HG02852 (cell line): ENCODE measurements around the gene SMCO4.

ENCODE experiments used
- ATAC-seq: cut with Tn5 transposase; IDR thresholded peaks from one replicate; pipeline ENCODE4 v1.9.1; 2021; ENCODE audit warnings: mild to moderate bottlenecking, moderate library complexity; ENCODE audit not compliant: unreplicated experiment

SMCO4 gene

DNA sequence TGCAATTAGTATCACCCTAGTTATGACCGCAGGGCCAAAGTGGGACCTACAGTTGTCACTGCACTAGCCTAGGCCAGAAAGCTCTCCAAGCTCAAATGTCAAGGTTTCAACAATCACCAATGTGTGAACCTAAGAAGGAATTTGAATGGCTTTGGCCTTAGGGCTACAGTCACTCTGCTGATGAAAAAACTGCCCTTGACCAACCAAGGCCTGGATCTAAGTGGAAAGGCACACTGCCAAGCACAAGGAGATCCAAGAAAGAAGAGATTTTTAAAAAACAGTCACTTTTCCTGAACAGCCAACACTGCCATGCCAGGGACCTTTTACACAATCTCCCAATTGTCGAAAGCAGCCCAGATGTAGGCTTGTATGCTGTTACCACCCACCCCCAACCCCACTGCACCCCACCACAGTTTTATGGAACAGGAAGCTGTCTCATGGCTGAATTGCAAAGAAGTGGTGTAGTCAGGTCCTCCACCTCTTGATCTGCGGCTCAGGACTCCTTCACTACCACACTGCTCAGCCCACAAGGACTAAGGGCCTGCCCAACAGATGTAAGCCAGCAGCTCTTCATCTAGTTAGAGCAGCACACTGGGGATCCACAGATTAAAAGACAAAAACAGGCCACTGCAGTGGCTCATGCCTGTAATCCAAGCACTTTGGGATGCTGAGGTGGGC is 32.9 kb downstream of the SMCO4 start:
- no peak for ATAC-seq

DNA sequence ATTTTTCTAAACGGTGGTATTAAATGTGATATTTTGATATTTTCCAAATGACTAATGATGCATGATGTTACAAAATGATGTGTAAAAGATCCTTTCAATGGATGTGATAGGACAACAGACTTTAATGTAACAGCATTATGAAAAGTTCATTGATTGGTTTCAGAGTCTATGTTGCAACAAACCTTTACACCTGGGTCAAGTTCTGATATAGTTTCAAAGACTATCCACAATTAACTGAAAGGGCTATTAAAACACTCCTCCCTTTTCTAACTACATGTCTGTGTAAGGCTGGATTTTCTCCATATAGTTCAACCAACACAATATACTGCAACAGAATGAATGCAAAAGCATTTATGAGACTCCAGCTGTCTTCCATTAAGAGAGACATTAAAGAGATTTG is 35.7 kb downstream of the SMCO4 start:
- ATAC-seq: no peak

DNA sequence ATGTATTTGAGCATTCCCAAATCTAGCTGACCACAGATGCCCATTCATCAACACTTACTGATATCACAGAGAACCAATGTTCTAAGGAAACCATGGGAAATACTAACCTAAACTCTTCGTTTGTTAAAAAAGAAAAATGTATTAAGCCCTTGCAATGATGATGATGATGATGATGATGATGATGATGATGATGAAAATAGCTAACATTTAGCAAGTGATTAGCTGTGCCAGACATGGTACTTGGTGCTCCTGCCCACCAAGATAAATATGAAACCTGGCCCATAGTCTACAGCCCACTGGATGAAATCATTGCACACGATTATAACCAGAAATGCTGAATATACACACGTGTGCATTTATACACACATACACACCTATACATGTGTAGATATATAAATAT is 37.5 kb downstream of the SMCO4 start:
- ATAC-seq: no peak

DNA sequence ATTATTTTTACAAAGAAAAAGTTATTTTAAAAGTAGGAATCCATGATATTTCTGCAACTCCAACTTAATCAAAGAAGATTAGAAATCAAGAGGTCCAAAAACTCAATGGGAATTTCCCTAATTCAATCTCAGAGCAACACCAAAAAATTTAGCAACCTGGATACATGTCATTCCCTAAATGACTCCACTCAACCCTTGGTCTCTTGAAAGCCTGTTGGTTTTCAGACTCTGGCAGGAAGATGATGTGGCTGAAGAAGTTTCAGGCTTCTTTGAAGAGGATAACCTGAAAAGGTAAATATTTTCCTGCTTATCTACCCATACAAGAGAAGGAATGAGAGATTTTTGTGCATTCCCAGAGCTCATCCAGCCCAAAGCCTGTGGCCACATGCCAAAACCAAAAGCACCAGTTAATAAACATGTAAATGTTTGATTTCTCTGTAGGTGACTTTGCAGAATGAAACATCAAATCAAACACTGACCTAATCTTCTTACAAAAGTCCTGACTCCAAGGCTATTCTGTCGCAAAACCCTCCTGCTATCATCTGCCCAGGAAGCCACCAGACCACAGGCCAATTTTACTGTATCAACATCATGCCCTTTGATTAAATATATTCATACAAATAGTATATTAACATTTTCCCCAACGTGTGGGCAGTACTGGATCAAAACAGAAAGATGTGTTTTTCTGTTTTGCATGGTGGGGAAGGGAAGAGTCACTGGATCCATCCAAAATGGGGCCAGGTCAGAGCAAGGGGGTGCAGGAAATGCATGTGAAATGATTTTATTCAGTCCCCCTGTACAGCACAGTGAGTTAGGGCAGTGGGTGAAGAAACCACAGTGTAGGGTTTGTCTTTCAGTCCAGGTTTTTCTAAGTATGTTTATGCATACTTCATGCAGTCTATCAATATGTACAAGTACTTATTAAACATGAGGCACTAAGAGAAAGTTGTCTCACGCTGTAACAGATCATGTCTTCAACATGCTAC is 38.8 kb downstream of the SMCO4 start:
- ATAC-seq: no peak

DNA sequence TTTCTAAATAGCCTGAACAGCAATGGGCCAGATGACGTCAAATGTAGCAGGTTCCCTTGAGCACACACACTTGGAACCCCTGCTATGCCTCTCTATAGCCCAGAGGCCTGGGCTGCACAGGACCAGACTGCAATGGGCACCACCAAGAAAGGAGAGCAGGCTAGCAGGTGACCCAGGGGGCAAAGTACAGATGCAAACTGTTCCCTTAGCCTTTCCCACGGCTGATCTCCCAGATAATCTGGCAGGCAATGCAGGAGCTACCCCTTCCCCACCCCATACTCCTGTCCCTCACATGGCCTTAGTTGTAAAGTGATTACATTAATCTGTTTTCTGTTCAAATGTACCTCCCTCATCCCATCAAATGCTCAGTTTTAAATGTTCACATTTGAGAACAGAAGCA is 41.3 kb downstream of the SMCO4 start:
- ATAC-seq: no peak

DNA sequence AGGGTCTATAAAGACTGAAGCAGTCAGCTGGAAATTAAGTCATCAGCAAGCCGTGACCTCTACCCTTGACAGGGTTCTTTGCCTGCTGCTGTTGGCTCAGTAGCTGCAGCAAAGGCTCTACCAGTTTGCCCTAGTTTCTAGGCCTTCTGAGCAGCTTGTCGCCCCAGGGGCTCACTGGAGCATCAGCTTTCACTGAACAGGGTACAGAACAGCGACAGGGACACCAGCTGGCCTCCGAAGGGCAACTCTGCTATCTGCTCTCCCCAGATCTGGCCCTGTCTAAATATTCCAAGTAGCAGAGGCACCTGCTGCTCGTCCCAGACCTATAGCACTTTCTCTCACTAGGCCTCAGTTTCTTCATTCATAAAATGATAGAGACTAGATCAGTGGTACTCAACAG is 42.4 kb downstream of the SMCO4 start:
- ATAC-seq: no peak

DNA sequence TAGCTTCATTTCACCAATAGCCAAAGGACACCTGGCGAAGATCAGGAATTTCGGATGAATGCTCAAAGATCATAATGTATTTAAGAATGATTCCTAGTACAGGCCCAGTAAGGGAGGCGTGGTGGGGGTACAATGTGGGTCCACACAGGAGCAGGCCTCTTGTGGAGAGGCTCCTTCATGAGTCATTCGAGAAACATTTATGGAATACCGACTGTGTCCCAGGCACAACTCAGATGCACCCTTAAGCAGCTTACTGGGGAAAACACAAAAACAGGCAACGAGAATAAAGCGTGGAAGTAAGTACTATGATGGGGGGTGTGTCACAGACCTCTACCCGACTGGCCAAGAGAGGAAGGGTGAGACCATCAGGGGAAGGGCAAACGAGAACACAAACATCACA is 44.5 kb downstream of the SMCO4 start:
- ATAC-seq: no peak

DNA sequence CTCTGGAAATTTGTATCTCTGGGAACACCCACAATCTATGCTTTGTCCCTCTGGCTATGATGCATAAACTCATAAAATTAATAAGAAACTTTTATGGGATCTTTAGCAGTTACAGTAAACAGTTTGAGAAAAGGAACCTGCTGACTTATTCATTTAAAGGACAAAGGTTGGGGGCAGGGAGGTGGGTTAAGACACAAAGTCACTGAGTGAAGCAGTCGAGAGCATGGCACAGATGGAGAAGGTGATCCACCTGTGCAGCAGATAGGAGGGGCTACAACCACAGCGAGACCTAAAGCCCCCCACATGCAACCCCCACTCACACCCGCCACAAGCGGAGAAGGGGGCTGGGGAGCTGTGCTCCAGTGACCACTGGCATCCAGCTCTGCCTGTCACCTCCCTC is 45.0 kb downstream of the SMCO4 start:
- no peak for ATAC-seq

DNA sequence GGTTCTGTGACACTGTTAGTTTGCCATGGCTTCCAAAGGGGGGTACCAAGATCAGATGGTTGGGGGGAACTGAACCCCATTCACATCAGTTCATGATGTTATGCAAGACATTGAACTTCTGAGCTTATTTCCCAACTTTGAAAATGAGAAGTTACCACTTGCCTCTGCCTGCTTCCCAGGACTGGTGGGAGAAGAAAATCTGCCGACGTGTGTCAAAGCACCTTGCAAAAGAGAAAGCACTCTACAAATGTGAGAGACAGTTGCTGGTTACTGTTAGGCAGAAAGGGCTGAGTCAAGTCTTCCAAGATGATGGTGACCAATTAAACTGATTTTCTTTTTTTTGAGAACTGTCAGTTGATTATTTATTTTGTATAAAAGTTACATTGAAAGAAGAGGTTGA is 45.6 kb downstream of the SMCO4 start:
- ATAC-seq: no peak

DNA sequence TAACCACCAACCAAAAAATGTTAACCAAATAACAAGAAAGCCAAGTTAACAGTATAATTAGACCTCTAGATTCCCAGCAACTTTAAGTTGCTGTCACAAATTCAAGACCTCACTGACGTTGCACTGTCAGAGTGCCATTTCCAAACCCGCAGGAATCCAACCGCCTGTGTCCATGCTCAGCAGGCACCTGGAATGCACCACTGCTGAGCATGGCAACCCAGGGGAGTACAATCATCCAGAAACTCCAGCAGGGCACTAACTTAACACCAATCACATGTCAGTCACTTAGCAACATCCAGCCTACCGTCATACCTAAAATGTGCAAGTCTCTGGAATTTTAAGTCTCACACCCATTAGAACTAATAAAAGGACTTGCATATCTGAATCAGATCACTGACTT is 48.8 kb downstream of the SMCO4 start:
- no peak for ATAC-seq

DNA sequence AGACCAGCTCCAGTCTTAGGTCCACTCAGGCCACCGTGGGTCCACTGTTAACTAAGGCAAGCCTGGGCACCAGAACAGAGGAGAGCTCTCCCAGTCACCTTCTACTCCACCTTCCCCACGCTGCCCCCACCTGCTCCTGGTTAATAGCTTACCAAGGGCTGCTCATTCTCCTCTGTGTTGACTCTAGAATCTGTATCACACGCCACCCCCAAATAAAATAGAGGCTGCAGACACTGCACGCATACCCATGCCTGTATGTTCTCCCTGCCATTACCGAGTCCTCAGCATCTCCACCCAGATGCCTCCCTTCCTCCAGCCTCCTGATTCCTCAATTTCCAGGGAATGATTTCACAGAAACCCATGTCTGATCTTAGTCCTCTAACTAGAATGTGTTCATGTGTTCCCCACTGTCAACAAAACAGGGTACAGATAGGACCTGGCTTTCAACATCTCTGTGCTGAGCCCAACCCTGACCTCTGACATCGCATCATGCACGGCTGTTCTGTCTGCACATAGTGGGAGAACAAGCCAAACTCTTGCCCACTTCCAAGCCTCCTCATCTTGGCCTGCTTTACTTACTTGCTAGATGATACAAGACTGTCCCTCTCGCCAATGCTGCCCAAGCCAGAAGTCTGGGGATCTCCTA is 49.8 kb downstream of the SMCO4 start:
- ATAC-seq: no peak

DNA sequence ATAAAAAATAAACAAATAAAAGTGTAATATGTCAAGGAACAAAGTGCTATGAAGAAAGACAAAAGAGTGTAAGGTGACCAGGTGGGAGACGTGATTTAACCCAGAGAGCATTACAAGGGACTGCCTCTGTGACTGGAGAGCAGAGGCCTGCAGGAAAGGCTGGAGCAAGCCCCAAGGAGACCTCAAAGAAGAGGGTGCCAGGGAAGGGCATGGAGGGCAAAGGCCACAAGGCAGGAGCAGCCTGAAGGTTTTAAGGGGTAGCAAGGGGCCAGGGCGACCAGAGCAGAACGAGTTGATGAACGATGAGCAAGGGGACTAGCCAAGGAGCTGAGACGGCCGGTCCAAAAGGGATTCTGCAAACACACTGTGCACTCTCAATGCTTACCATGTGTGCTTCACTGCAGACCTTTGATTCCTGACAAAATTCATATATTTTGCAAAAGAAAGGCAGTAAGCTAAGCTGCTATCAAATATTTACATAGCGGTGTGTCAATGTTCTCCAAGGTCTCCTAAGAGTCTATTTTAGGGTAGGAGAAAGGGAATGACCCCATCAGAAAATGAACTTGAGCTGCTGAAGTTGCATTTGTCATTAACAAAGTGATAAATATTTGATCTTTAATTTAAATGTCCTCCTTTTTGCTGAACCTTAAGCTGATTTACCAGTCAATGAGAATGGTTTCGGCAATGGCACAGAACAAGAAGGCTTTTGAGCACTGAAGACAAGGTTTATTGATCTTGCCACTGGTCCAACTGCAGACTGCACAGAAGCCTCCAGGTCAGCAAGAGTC is 50.5 kb downstream of the SMCO4 start:
- no peak for ATAC-seq

DNA sequence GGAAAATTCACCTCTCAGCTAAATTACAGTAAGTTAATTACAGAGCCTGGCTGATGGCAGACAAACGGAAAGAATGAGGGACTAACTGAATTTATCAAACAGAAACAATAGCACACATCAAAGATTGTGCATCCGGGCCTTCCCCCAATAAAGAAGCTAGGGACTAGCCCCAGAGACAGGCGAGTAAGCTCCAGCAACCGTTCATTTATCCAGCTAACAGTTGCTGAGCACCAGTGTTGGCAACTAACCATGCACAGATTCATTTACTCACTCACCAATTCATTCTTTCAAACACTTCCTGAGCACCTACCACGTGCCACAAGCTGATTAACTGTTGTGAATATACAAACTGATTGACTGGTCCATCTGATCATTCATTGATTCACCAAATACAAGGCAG is 51.2 kb downstream of the SMCO4 start:
- no peak for ATAC-seq

DNA sequence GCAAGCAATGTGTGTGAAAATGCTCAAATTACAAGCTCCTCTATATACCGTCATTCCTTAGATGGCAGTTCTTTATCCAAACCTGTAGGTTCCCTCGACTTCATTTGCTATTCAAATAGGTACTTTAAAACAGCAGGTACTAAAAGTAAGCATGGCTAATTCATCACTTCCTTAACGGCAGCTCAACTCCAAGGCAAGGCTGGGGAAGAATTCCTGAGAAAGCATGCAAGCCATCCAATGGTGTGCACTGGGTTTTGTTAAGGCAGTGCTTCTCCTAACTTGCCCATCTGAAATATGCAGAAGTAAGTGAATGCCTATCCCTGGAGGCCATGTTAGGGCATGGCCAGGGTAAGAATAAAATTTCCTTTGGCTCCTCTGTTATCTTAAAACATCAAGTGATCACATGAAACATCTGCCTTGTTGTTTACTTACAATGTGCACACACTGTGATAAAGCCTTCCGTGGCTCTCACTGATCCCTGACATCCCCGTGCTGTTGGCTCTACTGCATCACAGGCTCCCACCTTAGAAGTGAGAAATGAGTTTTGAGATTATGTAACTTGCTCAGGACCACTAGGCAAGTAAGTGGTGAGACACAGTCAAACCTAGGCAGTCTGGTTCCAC is 52.1 kb downstream of the SMCO4 start:
- no peak for ATAC-seq

DNA sequence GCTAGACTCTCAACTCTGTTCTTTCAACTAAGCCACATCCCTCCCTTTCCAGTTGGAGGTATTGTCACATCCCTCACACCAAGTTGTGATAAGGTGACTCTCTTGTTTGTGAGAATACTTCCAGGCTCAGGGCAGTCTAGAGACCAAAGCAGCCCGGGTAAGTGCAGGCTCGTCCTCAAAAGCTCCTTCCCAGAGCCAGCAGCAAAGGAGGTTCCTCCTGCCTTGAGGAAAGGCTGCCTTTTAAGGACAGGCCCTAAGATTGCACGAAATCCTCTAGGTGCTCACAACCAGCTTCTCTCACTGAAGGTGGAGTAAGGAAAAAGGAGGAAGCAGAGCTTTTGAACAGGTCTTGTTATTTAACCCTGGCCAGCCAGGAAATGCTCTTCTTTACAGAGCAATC is 53.4 kb downstream of the SMCO4 start:
- ATAC-seq: no peak

DNA sequence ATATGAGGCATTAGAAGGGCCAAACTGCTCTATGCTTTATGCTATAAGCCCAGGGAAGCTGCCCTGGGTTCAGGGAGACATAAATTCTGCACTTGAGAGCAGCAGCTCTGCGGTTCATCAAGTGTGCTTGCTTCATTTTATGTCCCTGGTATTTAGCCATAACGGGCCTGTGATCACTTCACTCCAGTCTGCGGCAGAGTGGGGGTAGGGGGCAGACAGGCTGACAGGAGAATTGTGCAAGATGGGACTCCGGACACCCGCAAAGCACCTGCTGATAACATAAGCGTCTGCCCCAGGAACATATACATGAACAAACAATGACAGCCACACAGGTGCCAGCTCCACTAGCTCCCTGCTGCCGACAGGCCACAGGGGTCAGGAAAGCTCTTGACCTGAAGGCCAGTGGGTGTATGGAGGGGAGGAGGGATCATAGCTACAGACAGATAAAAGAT is 56.1 kb downstream of the SMCO4 start:
- ATAC-seq: no peak

DNA sequence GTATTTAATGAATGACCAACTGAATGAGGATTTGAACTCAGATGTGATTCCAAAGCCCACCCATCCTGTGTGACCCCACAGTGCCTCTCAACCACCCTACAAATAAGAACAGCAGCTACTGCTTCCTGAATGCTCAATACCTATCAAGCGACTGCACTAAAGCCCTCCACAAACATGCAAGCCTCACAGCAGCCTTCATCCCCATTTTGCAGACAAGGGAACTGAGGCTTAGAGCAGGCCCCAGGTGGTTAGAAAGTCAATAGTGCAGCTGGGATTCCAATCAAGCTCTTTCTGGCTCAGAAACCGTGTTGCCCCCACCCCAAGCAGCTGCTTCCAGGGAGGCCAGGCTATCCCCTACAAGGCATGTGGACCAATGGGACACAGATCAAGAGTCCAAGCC is 57.2 kb downstream of the SMCO4 start:
- no peak for ATAC-seq

DNA sequence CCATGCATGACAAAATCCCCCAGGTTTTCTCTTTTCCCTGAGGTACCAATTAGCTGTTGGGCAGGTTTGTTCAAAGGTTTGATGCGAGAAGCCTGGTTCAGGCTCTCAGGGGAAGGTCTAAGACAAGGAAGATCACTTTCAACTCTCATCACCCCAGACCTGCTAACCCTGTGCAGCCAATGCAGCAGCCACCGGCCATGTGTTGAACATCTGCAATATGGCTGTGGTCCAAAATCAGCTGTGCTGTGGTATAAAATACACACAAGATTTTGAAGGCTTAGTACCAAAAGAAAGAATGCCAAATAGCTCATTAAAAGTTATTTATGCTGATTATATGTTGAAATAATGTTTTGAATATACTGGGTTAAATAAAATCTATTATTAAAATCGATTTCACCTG is 58.5 kb downstream of the SMCO4 start:
- ATAC-seq: no peak

DNA sequence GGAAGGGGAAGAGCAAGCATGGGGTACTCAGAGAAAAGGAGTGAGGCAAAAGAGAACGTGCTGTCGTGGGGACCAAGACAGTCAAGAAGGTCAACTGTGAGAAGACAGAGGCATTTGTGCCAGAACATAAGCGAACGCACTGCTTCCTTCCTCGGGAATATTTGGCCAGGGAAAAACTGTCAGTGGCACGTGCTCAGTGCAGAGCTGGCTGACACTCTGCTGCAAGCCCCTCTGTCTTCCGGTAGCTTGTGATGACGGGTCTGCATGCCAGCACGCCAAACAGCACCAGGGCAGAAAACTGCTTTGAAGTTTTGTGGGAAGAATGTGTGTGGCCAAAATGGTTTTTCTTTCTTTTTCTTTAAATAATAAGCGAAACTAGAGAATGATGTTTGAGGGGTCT is 60.6 kb downstream of the SMCO4 start:
- ATAC-seq: no peak

DNA sequence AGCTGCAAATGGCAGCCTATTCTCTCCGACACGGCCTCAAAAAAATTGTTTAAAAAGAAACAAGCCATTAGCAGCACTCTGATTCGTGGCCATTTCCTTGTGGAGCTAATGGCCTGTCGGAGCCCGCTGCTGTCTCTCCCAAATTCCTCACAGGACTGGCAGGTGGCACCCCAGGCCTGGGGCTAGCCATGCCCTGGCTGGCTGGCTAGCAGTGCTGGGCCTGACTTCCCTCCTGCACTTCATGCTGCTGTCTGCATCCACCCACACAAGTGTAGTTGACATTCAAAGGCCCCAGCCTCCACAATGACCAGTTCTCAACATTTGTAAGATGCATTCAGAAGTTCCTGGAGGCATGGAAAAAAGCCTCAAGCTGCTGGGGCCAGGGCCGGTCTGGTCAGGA is 61.5 kb downstream of the SMCO4 start:
- no peak for ATAC-seq

DNA sequence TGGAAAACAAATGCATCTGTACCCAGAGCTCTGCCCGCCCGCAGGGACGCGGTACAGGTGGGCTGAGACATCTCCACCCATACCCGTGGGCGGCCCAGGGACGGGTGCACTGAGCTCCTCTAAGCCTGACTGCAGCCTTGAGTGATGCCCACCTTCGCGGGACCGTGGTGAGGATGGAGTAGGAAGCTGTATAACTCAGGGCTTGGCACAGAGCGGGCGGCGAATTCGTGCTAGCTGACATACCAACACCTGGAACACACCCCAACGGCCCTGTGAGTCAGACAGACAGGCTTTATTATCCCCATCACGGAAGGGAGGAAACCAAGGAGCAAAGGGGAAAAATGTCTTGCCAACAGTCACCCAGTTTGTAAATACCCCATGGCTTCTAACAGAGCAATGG is 61.9 kb downstream of the SMCO4 start:
- no peak for ATAC-seq
